GM23338 (cell line): ENCODE data around the gene PIK3C2G. TPM values are rescaled to one million over a fixed set of nuclear protein-coding genes. Genes with fewer than 3 reads are reported as not detected.

Experiments used
- ATAC-seq: fragments of 200-7000 bp; cut with Tn5 transposase; 3 replicates; pipeline ENCODE4 v1.9.1; 2020
- DNase-seq: peaks from one replicate; pipeline ENCODE4 v3.0.0-alpha.2; 2015; ENCODE audit warnings: low spot score
- H2AFZ ChIP-seq: fragments of 200-600 bp; sonication (generic); 2 replicates; pipeline ENCODE4 v1.8.0; 2016; ENCODE audit warnings: antibody characterized with exemption, mild to moderate bottlenecking, moderate library complexity
- H3F3A ChIP-seq: fragments of 200-600 bp; sonication (generic); replicated peaks from 2 replicates; pipeline ENCODE4 v1.8.0; 2017; ENCODE audit warnings: antibody characterized with exemption, mixed run types, low read depth
- H3K27ac ChIP-seq: fragments of 200-600 bp; sonication (generic); 2 replicates; pipeline ENCODE4 v1.6.1; 2016; ENCODE audit warnings: low read depth
- H3K27me3 ChIP-seq: fragments of 200-600 bp; sonication (generic); 2 replicates; pipeline ENCODE4 v1.8.0; 2016; ENCODE audit warnings: mild to moderate bottlenecking, mixed run types, moderate library complexity; ENCODE audit not compliant: insufficient read depth
- H3K36me3 ChIP-seq: fragments of 200-600 bp; sonication (generic); 2 replicates; pipeline ENCODE4 v1.8.0; 2016; ENCODE audit warnings: mild to moderate bottlenecking; ENCODE audit not compliant: insufficient read depth
- H3K4me1 ChIP-seq: fragments of 200-600 bp; sonication (generic); 2 replicates; pipeline ENCODE4 v1.8.0; 2016; ENCODE audit warnings: mild to moderate bottlenecking, moderate library complexity; ENCODE audit not compliant: insufficient read depth
- H3K4me2 ChIP-seq: fragments of 200-600 bp; sonication (generic); 2 replicates; pipeline ENCODE4 v1.7.1; 2017; ENCODE audit warnings: mixed run types
- H3K4me3 ChIP-seq: fragments of 200-600 bp; sonication (generic); 2 replicates; pipeline ENCODE4 v1.6.1; 2016; ENCODE audit warnings: mixed run types
- H3K79me2 ChIP-seq: fragments of 200-600 bp; sonication (generic); replicated peaks from 2 replicates; pipeline ENCODE4 v1.8.0; 2017; ENCODE audit warnings: mild to moderate bottlenecking; ENCODE audit not compliant: insufficient read depth
- H3K9me2 ChIP-seq: fragments of 200-600 bp; sonication (generic); 2 replicates; pipeline ENCODE4 v1.8.0; 2017; ENCODE audit not compliant: insufficient read depth
- H4K20me1 ChIP-seq: fragments of 200-600 bp; sonication (generic); replicated peaks from 2 replicates; pipeline ENCODE4 v1.8.0; 2017; ENCODE audit warnings: mild to moderate bottlenecking; ENCODE audit not compliant: insufficient read depth
- H3K27ac Mint-ChIP-seq: 2 replicates; pipeline ENCODE4 v1.8.0; 2020; ENCODE audit warnings: inconsistent platforms, mild to moderate bottlenecking, moderate library complexity, mixed read lengths
- H3K27me3 Mint-ChIP-seq: 3 replicates; pipeline ENCODE4 v1.8.0; 2022; ENCODE audit warnings: low read depth, mild to moderate bottlenecking, moderate library complexity, mixed read lengths, inconsistent platforms; ENCODE audit not compliant: insufficient read depth, poor library complexity
- H3K36me3 Mint-ChIP-seq: 3 replicates; pipeline ENCODE4 v1.8.0; 2021; ENCODE audit warnings: low read depth, mild to moderate bottlenecking, inconsistent platforms, moderate library complexity, mixed read lengths
- H3K4me1 Mint-ChIP-seq: 3 replicates; pipeline ENCODE4 v1.8.0; 2020; ENCODE audit warnings: mild to moderate bottlenecking, inconsistent platforms, mixed read lengths
- H3K4me3 Mint-ChIP-seq: 3 replicates; pipeline ENCODE4 v1.8.0; 2021; ENCODE audit warnings: moderate library complexity, mild to moderate bottlenecking, inconsistent platforms, mixed read lengths
- H3K9me3 Mint-ChIP-seq: 3 replicates; pipeline ENCODE4 v1.8.0; 2020; ENCODE audit warnings: moderate library complexity, mild to moderate bottlenecking, inconsistent platforms, mixed read lengths
- CREB1 ChIP-seq: fragments of 250-450 bp; sonication (Bioruptor Pico); IDR thresholded peaks from 2 replicates; pipeline ENCODE4 v1.5.0; 2020; ENCODE audit warnings: low read depth, mild to moderate bottlenecking, moderate library complexity
- EZH2 ChIP-seq: fragments of 200-600 bp; sonication (generic); IDR thresholded peaks from one replicate; pipeline ENCODE4 v1.8.0; 2017; ENCODE audit warnings: antibody characterized with exemption, mild to moderate bottlenecking, low read depth; ENCODE audit not compliant: unreplicated experiment
- EZH2phosphoT487 ChIP-seq: fragments of 200-600 bp; sonication (generic); IDR thresholded peaks from one replicate; pipeline ENCODE4 v1.8.1; 2018; ENCODE audit warnings: antibody characterized with exemption; ENCODE audit not compliant: unreplicated experiment
- JUNB ChIP-seq: IDR thresholded peaks from one replicate; pipeline ENCODE4 v1.6.1; 2016; ENCODE audit warnings: antibody characterized with exemption; ENCODE audit not compliant: unreplicated experiment
- NANOG ChIP-seq: IDR thresholded peaks from 2 replicates; pipeline ENCODE4 v1.6.1; 2016; ENCODE audit warnings: antibody characterized with exemption, borderline replicate concordance
- POLR2AphosphoS5 ChIP-seq: IDR thresholded peaks from 2 replicates; pipeline ENCODE4 v1.6.1; 2016; ENCODE audit warnings: antibody characterized with exemption, low read depth
- STAT1 ChIP-seq: IDR thresholded peaks from one replicate; pipeline ENCODE4 v1.6.1; 2016; ENCODE audit warnings: antibody characterized with exemption; ENCODE audit not compliant: unreplicated experiment
- ZNF114 ChIP-seq: fragments of 250-450 bp; sonication (Bioruptor Pico); IDR thresholded peaks from 2 replicates; pipeline ENCODE4 v1.5.0; 2020; ENCODE audit warnings: mild to moderate bottlenecking, moderate library complexity
- ZNF331 ChIP-seq: fragments of 250-450 bp; sonication (Bioruptor Pico); IDR thresholded peaks from 2 replicates; pipeline ENCODE4 v1.5.0; 2020; ENCODE audit warnings: low read depth, mild to moderate bottlenecking, moderate library complexity
- polyA plus RNA-seq: library from polyadenylated mRNA; unstranded; fragments of >200 nt; fragmentation: Nextera tagmentation; extraction: Ambion mirVana; gene quantifications from 2 replicates; pipeline ENCODE4 v1.2.1, GENCODE V29; 2016
- total RNA-seq: library from RNA; depleted of rRNA; stranded (reverse); fragments of >200 nt; shearing (Covaris generic); gene quantifications from 2 replicates; pipeline ENCODE4 v1.2.3, GENCODE V29; 2014
- TF ChIP-seq, protein P1 (sequence below): IDR thresholded peaks from one replicate; pipeline ENCODE4 v1.6.1; 2018; ENCODE audit warnings: antibody characterized with exemption; ENCODE audit not compliant: unreplicated experiment
- TF ChIP-seq, protein P2 (sequence below): IDR thresholded peaks from 2 replicates; pipeline ENCODE4 v1.6.1; 2016; ENCODE audit warnings: antibody characterized with exemption

The PIK3C2G gene
- total and polyA plus RNA-seq, 2 experiments from 2014 or later = not detected

DNA sequence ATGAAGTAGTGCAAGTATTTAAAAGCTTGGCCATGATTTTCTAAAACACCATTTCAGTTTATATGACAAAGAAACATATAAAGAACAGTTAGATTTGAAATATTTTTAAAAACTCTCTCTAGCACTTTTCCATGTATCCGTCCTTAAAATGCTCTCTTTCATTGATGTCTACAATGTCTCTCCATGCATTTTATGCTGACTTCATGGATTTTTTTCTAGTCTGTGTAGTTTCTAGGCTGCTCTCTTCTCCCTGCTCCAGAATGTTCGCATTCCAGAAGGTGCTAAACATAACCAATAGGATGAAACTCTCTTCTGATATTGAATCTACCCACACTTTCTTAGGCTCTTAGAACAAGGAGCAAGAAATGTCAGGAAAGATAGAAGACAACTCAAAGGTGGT is 351.7 kb downstream of the PIK3C2G start:
- no peaks in the 10 kb centered on the region for H3K4me1 ChIP-seq
- no peaks in the 10 kb centered on the region for H3F3A ChIP-seq
- no peaks in the 10 kb centered on the region for H3K36me3 ChIP-seq
- Mint-ChIP-seq H3K36me3 (no peaks in the 10 kb centered on the region), H3K4me3 (no peak overlapping the region), H3K27ac (no peak overlapping the region), H3K4me1 (no peaks in the 10 kb centered on the region), H3K27me3 (no peaks in the 10 kb centered on the region), H3K9me3 (no peaks in the 10 kb centered on the region)
- DNase-seq (no peak), ATAC-seq (no peak)
- no peak overlapping the region for H3K4me2 ChIP-seq
- no peak overlapping the region for H2AFZ ChIP-seq
- no peak overlapping the region for H3K27ac ChIP-seq
- no peak overlapping the region for H3K4me3 ChIP-seq
- no peaks in the 10 kb centered on the region for H3K27me3 ChIP-seq
- TF ChIP-seq EZH2phosphoT487 (no peak), NANOG (no peak), JUNB (no peak), ZNF331 (CRISPR knock-in tag) (no peak)
- TF ChIP-seq, protein P1, sequence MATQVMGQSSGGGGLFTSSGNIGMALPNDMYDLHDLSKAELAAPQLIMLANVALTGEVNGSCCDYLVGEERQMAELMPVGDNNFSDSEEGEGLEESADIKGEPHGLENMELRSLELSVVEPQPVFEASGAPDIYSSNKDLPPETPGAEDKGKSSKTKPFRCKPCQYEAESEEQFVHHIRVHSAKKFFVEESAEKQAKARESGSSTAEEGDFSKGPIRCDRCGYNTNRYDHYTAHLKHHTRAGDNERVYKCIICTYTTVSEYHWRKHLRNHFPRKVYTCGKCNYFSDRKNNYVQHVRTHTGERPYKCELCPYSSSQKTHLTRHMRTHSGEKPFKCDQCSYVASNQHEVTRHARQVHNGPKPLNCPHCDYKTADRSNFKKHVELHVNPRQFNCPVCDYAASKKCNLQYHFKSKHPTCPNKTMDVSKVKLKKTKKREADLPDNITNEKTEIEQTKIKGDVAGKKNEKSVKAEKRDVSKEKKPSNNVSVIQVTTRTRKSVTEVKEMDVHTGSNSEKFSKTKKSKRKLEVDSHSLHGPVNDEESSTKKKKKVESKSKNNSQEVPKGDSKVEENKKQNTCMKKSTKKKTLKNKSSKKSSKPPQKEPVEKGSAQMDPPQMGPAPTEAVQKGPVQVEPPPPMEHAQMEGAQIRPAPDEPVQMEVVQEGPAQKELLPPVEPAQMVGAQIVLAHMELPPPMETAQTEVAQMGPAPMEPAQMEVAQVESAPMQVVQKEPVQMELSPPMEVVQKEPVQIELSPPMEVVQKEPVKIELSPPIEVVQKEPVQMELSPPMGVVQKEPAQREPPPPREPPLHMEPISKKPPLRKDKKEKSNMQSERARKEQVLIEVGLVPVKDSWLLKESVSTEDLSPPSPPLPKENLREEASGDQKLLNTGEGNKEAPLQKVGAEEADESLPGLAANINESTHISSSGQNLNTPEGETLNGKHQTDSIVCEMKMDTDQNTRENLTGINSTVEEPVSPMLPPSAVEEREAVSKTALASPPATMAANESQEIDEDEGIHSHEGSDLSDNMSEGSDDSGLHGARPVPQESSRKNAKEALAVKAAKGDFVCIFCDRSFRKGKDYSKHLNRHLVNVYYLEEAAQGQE = no peak
- H4K20me1 ChIP-seq = 0 out of 2 replicates have a peak, but pooled peaks cover 2% of the 10 kb centered on the region
- H3K9me2 ChIP-seq = peaks cover 3% of the 10 kb centered on the region; the same call in 1 of the 2 replicates
- H3K79me2 ChIP-seq = no peaks in the 10 kb centered on the region

DNA sequence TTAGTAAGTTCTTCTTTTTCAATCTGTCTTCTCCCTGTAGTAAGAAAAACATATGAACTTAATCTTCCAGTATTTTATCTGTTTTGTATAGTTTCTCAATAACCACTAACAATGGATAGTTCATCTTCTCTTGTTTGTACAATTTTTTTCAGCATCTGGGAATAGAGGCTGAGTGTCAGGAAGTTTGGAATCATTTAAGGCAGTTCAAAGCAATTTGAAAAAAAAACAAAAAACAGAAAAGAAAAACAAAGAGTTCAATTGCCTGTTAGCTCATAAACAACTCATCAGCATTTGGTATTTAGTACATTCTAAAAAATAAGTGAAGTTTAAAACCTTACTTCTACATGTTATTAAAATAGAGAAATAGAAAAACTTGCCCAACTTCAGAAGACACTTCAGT is 359.7 kb downstream of the PIK3C2G start:
- ATAC-seq (no peak), DNase-seq (no peak)
- H3K27ac ChIP-seq = no peak overlapping the region
- 0 out of 2 replicates have a peak, but pooled peaks cover 5% of the 10 kb centered on the region for H3K4me1 ChIP-seq
- H3K4me3 Mint-ChIP-seq = no peak overlapping the region
- H2AFZ ChIP-seq = no peak overlapping the region
- H3K27me3 ChIP-seq = no peaks in the 10 kb centered on the region
- H3F3A ChIP-seq = no peaks in the 10 kb centered on the region
- H3K36me3 Mint-ChIP-seq = no peaks in the 10 kb centered on the region
- no peaks in the 10 kb centered on the region for H3K9me2 ChIP-seq
- H3K4me1 Mint-ChIP-seq = peaks cover 9% of the 10 kb centered on the region
- no peaks in the 10 kb centered on the region for H4K20me1 ChIP-seq
- no peaks in the 10 kb centered on the region for H3K27me3 Mint-ChIP-seq
- no peak overlapping the region for H3K27ac Mint-ChIP-seq
- no peak overlapping the region for H3K4me2 ChIP-seq
- no peak overlapping the region for H3K4me3 ChIP-seq
- no peak for TF ChIP-seq JUNB
- no peak for TF ChIP-seq EZH2phosphoT487
- no peak for TF ChIP-seq STAT1
- TF ChIP-seq POLR2AphosphoS5 = no peak
- no peaks in the 10 kb centered on the region for H3K36me3 ChIP-seq
- H3K79me2 ChIP-seq = no peaks in the 10 kb centered on the region
- H3K9me3 Mint-ChIP-seq = no peaks in the 10 kb centered on the region; the same call in 2 of the 3 replicates

DNA sequence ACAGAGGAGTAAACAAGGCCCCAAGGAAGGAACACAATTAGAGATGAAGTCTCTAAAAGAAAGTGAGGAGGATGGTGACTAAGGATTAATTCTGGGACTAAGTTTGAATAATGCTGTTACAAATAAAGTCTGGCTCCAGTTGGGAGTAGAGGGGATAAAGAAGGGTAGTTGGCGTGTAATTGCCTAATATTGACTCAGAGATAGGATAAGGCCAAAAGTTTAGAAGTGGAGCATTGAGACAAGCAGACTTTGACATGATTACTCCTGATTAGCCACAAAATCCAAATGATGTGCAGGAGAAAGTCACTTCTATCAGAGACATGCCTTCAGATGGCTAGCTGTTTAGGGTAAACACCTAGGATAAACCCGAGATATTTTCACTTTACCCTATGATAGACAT is 368.1 kb downstream of the PIK3C2G start:
- Histone ChIP-seq H3K4me3 (no peak overlapping the region), H3K9me2 (peaks cover 8% of the 10 kb centered on the region; the same call in 1 of the 2 replicates), H3K27ac (no peak overlapping the region), H4K20me1 (no peaks in the 10 kb centered on the region), H3K4me2 (no peak overlapping the region), H3K4me1 (no peaks in the 10 kb centered on the region), H2AFZ (0 out of 2 replicates have a peak overlapping the region, but pooled peaks have one; percentile 48), H3K79me2 (no peaks in the 10 kb centered on the region), H3K27me3 (no peaks in the 10 kb centered on the region), H3K36me3 (no peaks in the 10 kb centered on the region), H3F3A (no peaks in the 10 kb centered on the region)
- H3K4me3 Mint-ChIP-seq = no peak overlapping the region
- peaks cover 4% of the 10 kb centered on the region for H3K36me3 Mint-ChIP-seq
- H3K27me3 Mint-ChIP-seq = peaks cover 4% of the 10 kb centered on the region
- no peak for DNase-seq
- no peak for ATAC-seq
- H3K27ac Mint-ChIP-seq = no peak overlapping the region
- H3K4me1 Mint-ChIP-seq = no peaks in the 10 kb centered on the region
- peaks cover 7% of the 10 kb centered on the region for H3K9me3 Mint-ChIP-seq
- TF ChIP-seq EZH2 (no peak), ZNF114 (CRISPR knock-in tag) (no peak), CREB1 (CRISPR knock-in tag) (no peak), ZNF331 (CRISPR knock-in tag) (no peak), POLR2AphosphoS5 (no peak)
- TF ChIP-seq, protein P1 = no peak
- TF ChIP-seq, protein P2, sequence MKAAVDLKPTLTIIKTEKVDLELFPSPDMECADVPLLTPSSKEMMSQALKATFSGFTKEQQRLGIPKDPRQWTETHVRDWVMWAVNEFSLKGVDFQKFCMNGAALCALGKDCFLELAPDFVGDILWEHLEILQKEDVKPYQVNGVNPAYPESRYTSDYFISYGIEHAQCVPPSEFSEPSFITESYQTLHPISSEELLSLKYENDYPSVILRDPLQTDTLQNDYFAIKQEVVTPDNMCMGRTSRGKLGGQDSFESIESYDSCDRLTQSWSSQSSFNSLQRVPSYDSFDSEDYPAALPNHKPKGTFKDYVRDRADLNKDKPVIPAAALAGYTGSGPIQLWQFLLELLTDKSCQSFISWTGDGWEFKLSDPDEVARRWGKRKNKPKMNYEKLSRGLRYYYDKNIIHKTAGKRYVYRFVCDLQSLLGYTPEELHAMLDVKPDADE = no peak
